Measurements from ENCODE around the gene KHSRP. TPM values are rescaled to one million over a fixed set of nuclear protein-coding genes. Genes with fewer than 3 reads are reported as not detected.

KHSRP gene
- total RNA-seq, 1 donor from 2014 or later, result 241 TPM

- Mint-ChIP-seq H3K36me3 (ENCODE audit: unreplicated experiment) (peaks cover 2% of the 10 kb centered on the region), H3K4me1 (ENCODE audit: unreplicated experiment) (peaks cover 19% of the 10 kb centered on the region), H3K27me3 (ENCODE audit: unreplicated experiment) (no peaks in the 10 kb centered on the region), H3K27ac (ENCODE audit: unreplicated experiment) (no peak overlapping the region), H3K9me3 (ENCODE audit: unreplicated experiment) (no peaks in the 10 kb centered on the region), H3K4me3 (ENCODE audit: unreplicated experiment) (peak overlapping the region; percentile 76)
- TF ChIP-seq CTCF (IDR thresholded peaks at IDR 0.05), result no peak
- DNase-seq (ENCODE audit: extremely low spot score, unreplicated experiment), result no peak
Observed at GRCh38 chr19:6374161-6374709, 50.4 kb downstream of the KHSRP start.

GRCh38 chr19:6373813-6374108 is 50.9 kb downstream of the KHSRP start:
- no peak for TF ChIP-seq CTCF (IDR thresholded peaks at IDR 0.05)
- Mint-ChIP-seq H3K4me3 (ENCODE audit: unreplicated experiment) (peak overlapping the region; percentile 76), H3K27ac (ENCODE audit: unreplicated experiment) (peak overlapping the region; percentile 82), H3K9me3 (ENCODE audit: unreplicated experiment) (no peaks in the 10 kb centered on the region), H3K4me1 (ENCODE audit: unreplicated experiment) (peaks cover 19% of the 10 kb centered on the region), H3K36me3 (ENCODE audit: unreplicated experiment) (peaks cover 3% of the 10 kb centered on the region), H3K27me3 (ENCODE audit: unreplicated experiment) (no peaks in the 10 kb centered on the region)
- DNase-seq (ENCODE audit: extremely low spot score, unreplicated experiment), result no peak

- Mint-ChIP-seq H3K27ac (ENCODE audit: unreplicated experiment) (peak overlapping the region; percentile 96), H3K9me3 (ENCODE audit: unreplicated experiment) (no peaks in the 10 kb centered on the region), H3K4me3 (ENCODE audit: unreplicated experiment) (peak overlapping the region; percentile 84), H3K36me3 (ENCODE audit: unreplicated experiment) (peaks cover 5% of the 10 kb centered on the region), H3K27me3 (ENCODE audit: unreplicated experiment) (no peaks in the 10 kb centered on the region), H3K4me1 (ENCODE audit: unreplicated experiment) (peaks cover 15% of the 10 kb centered on the region)
- no peak for TF ChIP-seq CTCF (IDR thresholded peaks at IDR 0.05)
- peak; percentile 100 for DNase-seq (ENCODE audit: extremely low spot score, unreplicated experiment)
Observed at GRCh38 chr19:6373096-6373812, 51.4 kb downstream of the KHSRP start.

GRCh38 chr19:6372594-6373095 is 52.0 kb downstream of the KHSRP start, which contains the start of gene ALKBH7:
ALKBH7 (plus strand) TSS chr19:6372794; CDS start chr19:6372821, 27 bp downstream.
- H3K9me3 Mint-ChIP-seq (ENCODE audit: unreplicated experiment), result no peaks in the 10 kb centered on the region
- peak within 1 kb of the TSS; percentile 96 for H3K27ac Mint-ChIP-seq (ENCODE audit: unreplicated experiment)
- peak within 1 kb of the TSS; percentile 84 for H3K4me3 Mint-ChIP-seq (ENCODE audit: unreplicated experiment)
- peak; percentile 99 for DNase-seq (ENCODE audit: extremely low spot score, unreplicated experiment)
- no peak for TF ChIP-seq CTCF (IDR thresholded peaks at IDR 0.05)
- peaks cover 12% of the 10 kb centered on the region for H3K4me1 Mint-ChIP-seq (ENCODE audit: unreplicated experiment)
- peaks cover 7% of the 10 kb centered on the region for H3K36me3 Mint-ChIP-seq (ENCODE audit: unreplicated experiment)
- H3K27me3 Mint-ChIP-seq (ENCODE audit: unreplicated experiment), result no peaks in the 10 kb centered on the region

GRCh38 chr19:6364353-6364752 is 60.3 kb downstream of the KHSRP start:
- no peak for TF ChIP-seq CTCF (IDR thresholded peaks at IDR 0.05)
- H3K4me3 Mint-ChIP-seq (ENCODE audit: unreplicated experiment), result no peak overlapping the region
- peaks cover 15% of the 10 kb centered on the region for H3K36me3 Mint-ChIP-seq (ENCODE audit: unreplicated experiment)
- no peaks in the 10 kb centered on the region for H3K9me3 Mint-ChIP-seq (ENCODE audit: unreplicated experiment)
- no peak for DNase-seq (ENCODE audit: extremely low spot score, unreplicated experiment)
- H3K27me3 Mint-ChIP-seq (ENCODE audit: unreplicated experiment), result no peaks in the 10 kb centered on the region
- no peak overlapping the region for H3K27ac Mint-ChIP-seq (ENCODE audit: unreplicated experiment)
- peaks cover 15% of the 10 kb centered on the region for H3K4me1 Mint-ChIP-seq (ENCODE audit: unreplicated experiment)

Data from osteocyte (in vitro differentiated cells).